ENCODE measurements around the gene CMTM3.
"Not testable (repeated sequence)": the region's sequence is repeated elsewhere in the genome, so short reads cannot be mapped to it uniquely, and the experiment has no call there.

Gene CMTM3

DNA sequence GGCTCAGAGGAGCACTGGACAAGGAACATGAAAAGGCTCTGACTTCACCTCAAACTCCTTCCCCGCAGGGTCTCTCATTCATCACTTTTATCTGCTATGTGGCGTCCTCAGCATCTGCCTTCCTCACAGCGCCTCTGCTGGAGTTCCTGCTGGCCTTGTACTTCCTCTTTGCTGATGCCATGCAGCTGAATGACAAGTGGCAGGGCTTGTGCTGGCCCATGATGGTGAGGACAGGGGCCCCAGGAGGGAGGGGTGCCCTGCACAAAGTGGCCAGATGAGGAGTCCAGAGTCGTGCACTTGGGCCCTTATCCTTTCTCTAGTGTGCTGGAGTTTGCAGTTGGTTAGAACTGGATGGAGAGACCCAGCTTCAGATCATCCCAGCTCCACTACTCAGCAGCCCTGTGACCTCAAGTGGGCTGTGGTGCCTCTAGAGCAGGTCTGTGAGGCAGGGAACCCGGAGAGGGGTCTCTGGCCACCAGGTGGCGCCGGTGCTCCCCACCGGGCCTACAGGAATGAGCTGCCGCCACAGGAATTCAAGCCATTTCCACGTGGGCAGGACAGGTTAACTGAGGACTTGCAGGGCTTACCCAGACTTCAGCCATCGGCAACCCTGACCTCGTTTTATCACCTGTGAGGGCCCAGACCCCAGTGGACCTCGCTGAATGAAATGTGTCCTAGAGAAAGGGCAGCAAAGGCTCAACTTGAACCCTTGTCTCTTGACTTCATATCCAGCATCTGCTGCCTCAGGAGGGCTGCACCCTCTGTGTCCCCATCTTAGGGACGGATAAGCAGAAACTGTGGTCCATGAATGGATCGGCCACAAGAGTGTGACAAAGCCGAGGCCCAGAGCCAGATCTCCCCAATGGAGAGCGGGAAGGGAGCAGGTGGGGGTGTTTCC, 4.0 kb downstream of the CMTM3 start:
- H3K9ac ChIP-seq: no peak overlapping the region
- H3K4me3 ChIP-seq (IDR thresholded peaks at IDR 0.05; ENCODE audit: insufficient read depth, low read depth, low read length): no peak overlapping the region
- TF ChIP-seq, protein P1, sequence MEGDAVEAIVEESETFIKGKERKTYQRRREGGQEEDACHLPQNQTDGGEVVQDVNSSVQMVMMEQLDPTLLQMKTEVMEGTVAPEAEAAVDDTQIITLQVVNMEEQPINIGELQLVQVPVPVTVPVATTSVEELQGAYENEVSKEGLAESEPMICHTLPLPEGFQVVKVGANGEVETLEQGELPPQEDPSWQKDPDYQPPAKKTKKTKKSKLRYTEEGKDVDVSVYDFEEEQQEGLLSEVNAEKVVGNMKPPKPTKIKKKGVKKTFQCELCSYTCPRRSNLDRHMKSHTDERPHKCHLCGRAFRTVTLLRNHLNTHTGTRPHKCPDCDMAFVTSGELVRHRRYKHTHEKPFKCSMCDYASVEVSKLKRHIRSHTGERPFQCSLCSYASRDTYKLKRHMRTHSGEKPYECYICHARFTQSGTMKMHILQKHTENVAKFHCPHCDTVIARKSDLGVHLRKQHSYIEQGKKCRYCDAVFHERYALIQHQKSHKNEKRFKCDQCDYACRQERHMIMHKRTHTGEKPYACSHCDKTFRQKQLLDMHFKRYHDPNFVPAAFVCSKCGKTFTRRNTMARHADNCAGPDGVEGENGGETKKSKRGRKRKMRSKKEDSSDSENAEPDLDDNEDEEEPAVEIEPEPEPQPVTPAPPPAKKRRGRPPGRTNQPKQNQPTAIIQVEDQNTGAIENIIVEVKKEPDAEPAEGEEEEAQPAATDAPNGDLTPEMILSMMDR (conservative IDR thresholded peaks at IDR 0.05; ENCODE audit: low read depth, low read length): peak; percentile 96
- H2AFZ ChIP-seq (ENCODE audit: low read depth): peak overlapping the region; percentile 9; the same call in 1 of the 2 replicates
- no peak overlapping the region for H3K4me2 ChIP-seq
- no peaks in the 10 kb centered on the region for H4K20me1 ChIP-seq (ENCODE audit: insufficient read depth)
- no peaks in the 10 kb centered on the region for H3K79me2 ChIP-seq (ENCODE audit: insufficient read depth, low read depth)
- no peaks in the 10 kb centered on the region for H3K36me3 ChIP-seq (ENCODE audit: insufficient read depth)
- H3K4me1 ChIP-seq (ENCODE audit: low read depth, poor library complexity, severe bottlenecking): peaks cover 14% of the 10 kb centered on the region
- H3K27me3 ChIP-seq (ENCODE audit: insufficient read depth, low read depth): no peaks in the 10 kb centered on the region
- H3K27ac ChIP-seq: no peak overlapping the region

DNA sequence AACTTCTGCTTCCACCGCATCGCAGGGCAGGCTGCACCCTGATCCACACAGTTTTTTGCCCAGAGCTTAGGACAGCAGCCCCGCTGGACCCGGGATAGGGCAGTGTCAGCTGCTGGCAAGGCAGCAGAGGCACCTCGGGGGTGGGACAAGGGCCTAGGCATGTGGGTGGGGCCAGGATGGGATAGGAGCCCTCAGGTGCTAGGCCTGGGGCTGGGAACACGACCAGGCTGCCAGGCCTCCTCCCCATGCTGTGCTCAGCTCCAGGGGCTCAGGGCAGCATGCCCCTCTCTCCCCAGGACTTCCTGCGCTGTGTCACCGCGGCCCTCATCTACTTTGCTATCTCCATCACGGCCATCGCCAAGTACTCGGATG, 4.6 kb downstream of the CMTM3 start:
- H3K36me3 ChIP-seq (ENCODE audit: insufficient read depth): no peaks in the 10 kb centered on the region
- H3K4me1 ChIP-seq (ENCODE audit: low read depth, poor library complexity, severe bottlenecking): peaks cover 12% of the 10 kb centered on the region
- H3K79me2 ChIP-seq (ENCODE audit: insufficient read depth, low read depth): no peaks in the 10 kb centered on the region
- no peaks in the 10 kb centered on the region for H3K27me3 ChIP-seq (ENCODE audit: insufficient read depth, low read depth)
- H3K4me2 ChIP-seq: no peak overlapping the region
- peak overlapping the region; percentile 9; the same call in 1 of the 2 replicates for H2AFZ ChIP-seq (ENCODE audit: low read depth)
- no peaks in the 10 kb centered on the region for H4K20me1 ChIP-seq (ENCODE audit: insufficient read depth)
- no peak overlapping the region for H3K27ac ChIP-seq
- H3K9ac ChIP-seq: no peak overlapping the region
- H3K4me3 ChIP-seq (IDR thresholded peaks at IDR 0.05; ENCODE audit: insufficient read depth, low read depth, low read length): no peak overlapping the region
- TF ChIP-seq, protein P1 (conservative IDR thresholded peaks at IDR 0.05; ENCODE audit: low read depth, low read length): no peak

DNA sequence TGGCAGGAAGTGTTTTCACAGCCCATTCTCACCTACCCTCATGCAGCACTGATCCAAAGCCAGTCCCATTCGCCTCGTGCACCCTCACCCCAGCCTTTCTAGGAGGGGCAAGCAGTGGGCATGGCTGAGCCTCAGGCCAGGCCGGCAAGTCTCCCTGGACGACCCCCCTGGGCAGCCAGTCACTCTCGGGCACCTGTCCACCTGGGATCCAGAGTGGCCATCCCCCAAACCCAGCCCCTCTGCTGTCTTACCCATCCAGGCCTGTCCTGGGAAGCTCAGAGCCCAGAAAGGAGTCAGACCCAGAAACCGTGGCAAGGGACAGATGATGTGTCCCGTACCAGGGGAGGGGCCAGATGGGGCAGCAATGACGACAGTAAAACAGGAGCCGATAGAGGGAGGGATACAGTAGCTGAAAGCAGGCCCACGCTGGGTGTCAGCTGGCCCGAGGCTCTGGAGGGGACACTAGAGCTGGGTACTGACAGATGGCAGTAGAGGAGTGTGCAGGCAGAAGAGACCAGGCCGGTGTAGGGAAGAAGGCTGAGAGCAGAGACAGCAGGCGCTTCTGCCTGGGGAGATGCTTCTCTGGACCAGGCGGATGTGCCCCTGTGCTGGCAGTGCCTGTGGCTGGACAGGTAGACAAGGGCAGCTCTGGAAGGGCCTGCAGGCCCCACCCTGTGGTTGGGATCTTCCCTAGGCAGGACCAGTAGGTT, 5.8 kb downstream of the CMTM3 start:
- Histone ChIP-seq H3K27ac (no peak overlapping the region), H3K4me1 (ENCODE audit: low read depth, poor library complexity, severe bottlenecking) (peaks cover 12% of the 10 kb centered on the region), H3K27me3 (ENCODE audit: insufficient read depth, low read depth) (no peaks in the 10 kb centered on the region), H3K36me3 (ENCODE audit: insufficient read depth) (no peaks in the 10 kb centered on the region), H3K4me3 (IDR thresholded peaks at IDR 0.05; ENCODE audit: insufficient read depth, low read depth, low read length) (no peak overlapping the region), H2AFZ (ENCODE audit: low read depth) (no peak overlapping the region), H3K9ac (no peak overlapping the region), H3K79me2 (ENCODE audit: insufficient read depth, low read depth) (no peaks in the 10 kb centered on the region), H4K20me1 (ENCODE audit: insufficient read depth) (no peaks in the 10 kb centered on the region), H3K4me2 (no peak overlapping the region)
- TF ChIP-seq, protein P1 (conservative IDR thresholded peaks at IDR 0.05; ENCODE audit: low read depth, low read length): no peak

DNA sequence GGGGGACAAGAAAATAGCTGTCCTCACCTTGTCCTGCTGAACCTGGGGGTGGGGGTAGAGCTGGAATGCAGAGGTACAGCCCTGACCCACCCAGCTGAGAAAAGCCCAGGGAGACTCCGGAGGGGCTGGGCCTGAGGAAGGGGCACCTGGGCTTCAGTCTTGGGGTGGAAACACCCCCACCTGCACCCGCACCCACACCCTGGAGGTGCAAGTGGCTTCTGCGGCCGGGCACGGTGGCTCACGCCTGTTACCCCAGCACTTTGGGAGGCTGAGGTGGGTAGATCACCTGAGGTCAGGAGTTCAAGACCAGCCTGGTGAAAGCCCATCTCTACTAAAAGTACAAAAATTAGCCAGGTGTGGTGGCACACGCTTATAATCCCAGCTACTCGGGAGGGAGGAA, 7.4 kb downstream of the CMTM3 start:
- not testable (repeated sequence) for H3K36me3 ChIP-seq (ENCODE audit: insufficient read depth)

More for the DNA sequence above, 7.4 kb downstream of the CMTM3 start:
- H3K27ac ChIP-seq; H2AFZ ChIP-seq (ENCODE audit: low read depth); H3K9ac ChIP-seq; H3K4me2 ChIP-seq; H3K4me3 ChIP-seq (IDR thresholded peaks at IDR 0.05; ENCODE audit: insufficient read depth, low read depth, low read length); H3K27me3 ChIP-seq (ENCODE audit: insufficient read depth, low read depth); H3K79me2 ChIP-seq (ENCODE audit: insufficient read depth, low read depth); H4K20me1 ChIP-seq (ENCODE audit: insufficient read depth): not testable (repeated sequence)
- peaks cover 12% of the 10 kb centered on the region for H3K4me1 ChIP-seq (ENCODE audit: low read depth, poor library complexity, severe bottlenecking)
